B cell (primary cell): ENCODE data around the gene GPT2.

Source experiments
- CTCF ChIP-seq: fragments of 200-600 bp; IDR thresholded peaks from one replicate; pipeline ENCODE4 v1.8.0; 2022; ENCODE audit warnings: antibody characterized with exemption, mild to moderate bottlenecking
- EZH2 ChIP-seq: IDR thresholded peaks from 2 replicates; pipeline ENCODE4 v1.6.1; 2012; ENCODE audit warnings: borderline replicate concordance, low read depth, mild to moderate bottlenecking, moderate library complexity, low read length; ENCODE audit not compliant: insufficient read depth, poor library complexity, severe bottlenecking

GRCh38 chr16:46855389-46855788 is 28.8 kb upstream of the GPT2 start:
- no peak for TF ChIP-seq CTCF
- no peak for TF ChIP-seq EZH2
